ENCODE data around the gene CBLN3. TPM values are rescaled to one million over a fixed set of nuclear protein-coding genes. Genes with fewer than 3 reads are reported as not detected.

CBLN3 gene
- polyA plus RNA-seq, 4 donors: 0.27 to 4.8 (median 1.9) TPM; not detected in 1

DNA sequence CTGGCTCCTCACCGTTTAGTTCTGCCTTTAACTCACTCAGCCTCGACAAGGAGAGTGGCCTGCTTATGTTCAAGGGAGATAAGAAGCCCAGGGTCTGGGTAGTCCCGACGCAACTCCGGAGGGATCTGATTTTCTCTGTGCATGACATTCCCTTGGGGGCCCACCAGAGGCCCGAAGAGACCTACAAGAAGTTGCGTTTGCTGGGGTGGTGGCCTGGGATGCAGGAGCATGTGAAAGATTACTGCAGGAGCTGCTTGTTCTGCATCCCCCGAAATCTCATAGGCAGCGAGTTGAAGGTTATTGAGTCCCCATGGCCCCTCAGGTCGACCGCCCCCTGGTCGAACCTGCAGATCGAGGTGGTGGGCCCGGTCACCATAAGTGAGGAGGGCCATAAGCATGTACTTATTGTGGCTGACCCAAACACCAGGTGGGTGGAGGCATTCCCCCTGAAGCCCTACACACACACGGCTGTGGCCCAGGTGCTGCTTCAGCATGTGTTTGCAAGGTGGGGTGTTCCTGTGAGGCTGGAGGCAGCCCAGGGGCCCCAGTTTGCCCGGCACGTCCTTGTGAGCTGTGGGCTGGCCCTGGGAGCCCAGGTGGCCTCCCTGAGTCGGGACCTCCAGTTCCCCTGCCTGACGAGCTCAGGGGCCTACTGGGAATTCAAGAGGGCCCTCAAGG, 13.1 kb downstream of the CBLN3 start:
- 75 to 78% (median 75%) methylated on average over 19 of the region's 19 CpGs for WGBS, 3 donors
- DNase-seq: no peak
- Histone ChIP-seq H3K4me1 (ENCODE audit: control insufficient read depth in 3 of 3, insufficient read depth in 2 of 3, low read depth in 1 of 3, low read length in 2 of 3) (peaks cover 0 to 4% (median 3%) of the 10 kb centered on the region in 3 donors), H3K27me3 (ENCODE audit: control insufficient read depth in 3 of 3, insufficient read depth in 3 of 3, low read length in 3 of 3) (no peaks in the 10 kb centered on the region), H3K9me3 (ENCODE audit: control insufficient read depth in 2 of 2, insufficient read depth in 1 of 2, low read depth in 1 of 2, low read length in 1 of 2) (no peaks in the 10 kb centered on the region), H3K27ac (ENCODE audit: low read depth in 1 of 3, low read length in 2 of 3) (no peak overlapping the region), H3K4me3 (ENCODE audit: low read depth in 1 of 3, low read length in 3 of 3) (no peak overlapping the region), H3K36me3 (ENCODE audit: control insufficient read depth in 3 of 3, insufficient read depth in 2 of 3, low read depth in 1 of 3, low read length in 3 of 3) (peaks cover 0 to 52% (median 0%) of the 10 kb centered on the region in 3 donors)
- FAIRE-seq: no peak

DNA sequence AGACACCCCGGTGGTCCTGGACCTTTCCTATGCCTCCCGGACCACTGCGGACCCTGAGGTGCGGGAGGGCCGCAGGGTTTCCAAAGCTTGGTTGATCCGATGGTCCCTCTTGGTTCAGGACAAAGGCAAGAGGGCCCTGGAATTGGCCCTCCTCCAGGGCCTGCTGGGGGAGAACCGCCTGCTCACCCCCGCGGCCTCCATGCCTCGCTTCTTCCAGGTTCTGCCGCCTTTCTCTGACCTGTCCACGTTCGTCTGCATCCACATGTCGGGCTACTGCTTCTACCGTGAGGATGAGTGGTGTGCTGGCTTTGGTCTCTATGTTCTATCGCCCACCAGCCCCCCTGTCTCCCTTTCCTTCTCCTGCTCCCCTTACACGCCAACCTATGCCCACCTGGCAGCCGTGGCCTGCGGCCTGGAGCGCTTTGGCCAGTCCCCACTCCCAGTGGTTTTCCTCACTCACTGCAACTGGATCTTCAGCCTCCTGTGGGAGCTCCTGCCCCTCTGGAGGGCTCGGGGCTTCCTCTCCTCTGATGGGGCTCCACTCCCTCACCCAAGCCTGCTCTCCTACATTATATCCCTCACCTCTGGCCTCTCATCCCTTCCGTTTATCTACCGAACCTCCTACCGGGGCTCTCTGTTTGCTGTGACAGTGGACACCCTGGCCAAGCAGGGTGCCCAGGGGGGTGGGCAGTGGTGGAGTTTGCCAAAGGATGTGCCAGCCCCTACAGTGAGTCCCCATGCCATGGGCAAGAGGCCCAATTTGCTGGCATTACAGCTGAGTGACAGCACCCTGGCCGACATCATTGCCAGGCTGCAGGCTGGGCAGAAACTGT, 13.8 kb downstream of the CBLN3 start:
- Histone ChIP-seq H3K9me3 (ENCODE audit: control insufficient read depth in 2 of 2, insufficient read depth in 1 of 2, low read depth in 1 of 2, low read length in 1 of 2) (no peaks in the 10 kb centered on the region), H3K4me3 (ENCODE audit: low read depth in 1 of 3, low read length in 3 of 3) (no peak overlapping the region), H3K27me3 (ENCODE audit: control insufficient read depth in 3 of 3, insufficient read depth in 3 of 3, low read length in 3 of 3) (no peaks in the 10 kb centered on the region), H3K27ac (ENCODE audit: low read depth in 1 of 3, low read length in 2 of 3) (no peak overlapping the region), H3K4me1 (ENCODE audit: control insufficient read depth in 3 of 3, insufficient read depth in 2 of 3, low read depth in 1 of 3, low read length in 2 of 3) (peaks cover 0 to 4% (median 3%) of the 10 kb centered on the region in 3 donors), H3K36me3 (ENCODE audit: control insufficient read depth in 3 of 3, insufficient read depth in 2 of 3, low read depth in 1 of 3, low read length in 3 of 3) (peaks cover 0 to 59% (median 0%) of the 10 kb centered on the region in 3 donors)
- WGBS, 3 donors: 88 to 90% (median 89%) methylated on average over 24 to 25 of the region's 25 CpGs
- FAIRE-seq (no peak), DNase-seq (no peak)

DNA sequence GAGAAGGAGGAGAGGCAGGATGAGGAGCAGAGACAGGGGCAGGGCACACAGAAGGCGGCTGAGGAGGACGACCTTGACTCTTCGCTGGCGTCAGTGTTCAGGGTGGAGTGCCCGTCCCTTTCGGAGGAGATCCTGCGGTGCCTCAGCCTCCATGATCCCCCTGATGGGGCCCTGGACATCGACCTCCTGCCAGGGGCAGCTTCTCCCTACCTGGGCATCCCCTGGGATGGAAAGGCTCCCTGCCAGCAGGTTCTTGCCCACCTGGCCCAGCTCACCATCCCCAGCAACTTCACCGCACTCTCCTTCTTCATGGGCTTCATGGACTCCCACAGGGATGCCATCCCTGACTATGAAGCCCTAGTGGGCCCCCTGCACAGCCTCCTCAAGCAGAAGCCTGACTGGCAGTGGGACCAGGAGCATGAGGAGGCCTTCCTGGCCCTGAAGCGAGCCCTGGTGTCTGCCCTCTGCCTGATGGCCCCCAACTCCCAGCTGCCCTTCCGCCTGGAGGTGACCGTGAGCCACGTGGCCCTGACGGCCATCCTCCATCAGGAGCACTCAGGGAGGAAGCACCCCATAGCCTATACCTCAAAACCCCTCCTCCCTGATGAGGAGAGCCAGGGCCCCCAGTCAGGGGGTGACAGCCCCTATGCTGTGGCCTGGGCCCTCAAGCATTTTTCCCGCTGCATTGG, 14.6 kb downstream of the CBLN3 start:
- DNase-seq (no peak), FAIRE-seq (no peak)
- Histone ChIP-seq H3K9me3 (ENCODE audit: control insufficient read depth in 2 of 2, insufficient read depth in 1 of 2, low read depth in 1 of 2, low read length in 1 of 2) (no peaks in the 10 kb centered on the region), H3K36me3 (ENCODE audit: control insufficient read depth in 3 of 3, insufficient read depth in 2 of 3, low read depth in 1 of 3, low read length in 3 of 3) (peaks cover 0 to 67% (median 0%) of the 10 kb centered on the region in 3 donors), H3K4me1 (ENCODE audit: control insufficient read depth in 3 of 3, insufficient read depth in 2 of 3, low read depth in 1 of 3, low read length in 2 of 3) (peaks cover 0 to 4% (median 3%) of the 10 kb centered on the region in 3 donors), H3K4me3 (ENCODE audit: low read depth in 1 of 3, low read length in 3 of 3) (no peak overlapping the region), H3K27ac (ENCODE audit: low read depth in 1 of 3, low read length in 2 of 3) (no peak overlapping the region), H3K27me3 (ENCODE audit: control insufficient read depth in 3 of 3, insufficient read depth in 3 of 3, low read length in 3 of 3) (no peaks in the 10 kb centered on the region)
- 87 to 91% (median 90%) methylated on average over 11 to 15 of the region's 15 CpGs for WGBS, 3 donors

DNA sequence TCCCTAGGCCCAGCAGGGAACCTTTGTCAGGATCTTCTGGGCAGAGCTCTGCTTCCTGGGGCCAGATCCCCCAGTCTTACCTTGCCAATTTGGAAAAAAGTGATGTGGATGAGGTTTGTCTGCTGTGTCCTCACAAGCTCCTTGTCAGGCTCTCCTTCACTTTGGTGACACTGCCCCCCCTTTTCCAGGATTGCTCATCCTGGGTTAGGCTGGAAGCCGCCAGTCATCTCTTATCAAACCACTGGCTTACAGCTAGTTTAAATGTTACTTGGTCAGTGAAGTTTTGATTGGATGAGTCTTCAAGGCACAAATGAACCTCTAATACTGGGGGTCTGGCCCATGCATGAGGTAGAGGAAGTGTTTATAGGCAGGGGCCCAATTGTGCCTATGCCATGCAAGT, 15.4 kb downstream of the CBLN3 start:
- Histone ChIP-seq H3K4me1 (ENCODE audit: control insufficient read depth in 3 of 3, insufficient read depth in 2 of 3, low read depth in 1 of 3, low read length in 2 of 3) (peaks cover 0 to 3% (median 3%) of the 10 kb centered on the region in 3 donors), H3K9me3 (ENCODE audit: control insufficient read depth in 2 of 2, insufficient read depth in 1 of 2, low read depth in 1 of 2, low read length in 1 of 2) (no peaks in the 10 kb centered on the region), H3K27me3 (ENCODE audit: control insufficient read depth in 3 of 3, insufficient read depth in 3 of 3, low read length in 3 of 3) (no peaks in the 10 kb centered on the region), H3K27ac (ENCODE audit: low read depth in 1 of 3, low read length in 2 of 3) (no peak overlapping the region), H3K36me3 (ENCODE audit: control insufficient read depth in 3 of 3, insufficient read depth in 2 of 3, low read depth in 1 of 3, low read length in 3 of 3) (peaks cover 0 to 75% (median 0%) of the 10 kb centered on the region in 3 donors), H3K4me3 (ENCODE audit: low read depth in 1 of 3, low read length in 3 of 3) (no peak overlapping the region)
- FAIRE-seq: no peak
- DNase-seq: no peak
- 88 to 100% (median 94%) methylated on average over 1 of the region's 1 CpG for WGBS, 3 donors

DNA sequence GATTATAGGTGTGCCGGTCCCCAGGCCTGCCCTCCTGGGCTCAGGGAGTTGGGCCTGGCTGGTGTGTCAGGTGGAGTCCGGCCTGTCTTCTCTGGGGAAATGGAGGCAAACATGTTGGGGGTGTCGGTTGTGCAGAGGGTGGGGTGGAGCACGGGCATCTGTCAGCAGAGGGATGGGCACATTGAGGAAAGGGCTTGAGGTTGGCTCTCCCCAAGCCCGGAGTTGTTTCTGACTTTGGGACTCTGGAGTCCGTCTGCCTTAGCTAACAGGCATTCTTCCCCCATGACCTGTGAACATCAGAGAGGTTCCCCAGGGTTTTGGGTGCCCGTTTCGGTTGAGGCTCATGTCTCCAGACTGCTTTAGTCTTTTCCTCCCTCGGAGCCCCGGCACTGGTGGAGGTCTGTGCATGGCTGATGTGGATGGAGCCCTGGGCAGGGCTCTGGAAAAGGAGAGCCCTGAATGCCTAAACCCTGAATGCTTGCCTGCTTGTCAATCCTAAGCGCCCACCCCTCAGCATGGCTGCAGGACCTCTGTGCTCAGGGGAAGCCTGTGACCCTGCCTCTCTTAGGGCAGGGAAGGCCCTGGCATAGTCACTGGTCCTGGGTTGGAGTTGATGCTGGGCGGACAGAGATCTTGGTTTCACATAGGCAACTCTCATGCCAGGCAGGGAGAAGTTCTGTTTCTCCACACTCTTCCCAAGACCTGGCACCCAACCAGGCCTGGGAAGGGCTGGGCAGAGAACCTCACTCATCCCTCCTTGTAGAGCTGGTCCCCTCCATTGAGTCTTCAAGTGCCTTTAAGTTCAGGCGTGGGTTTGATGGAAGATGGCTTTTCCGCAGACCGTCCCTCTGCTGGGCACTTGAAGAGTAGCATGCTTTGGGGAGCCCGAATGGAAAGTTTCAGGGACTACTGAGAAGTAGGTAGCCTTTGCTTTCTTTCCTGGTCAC, 17.8 kb downstream of the CBLN3 start:
- DNase-seq (peak; percentile 66 to 69), FAIRE-seq (no peak)
- no peaks in the 10 kb centered on the region for H3K4me1 ChIP-seq (ENCODE audit: control insufficient read depth in 3 of 3, insufficient read depth in 2 of 3, low read depth in 1 of 3, low read length in 2 of 3)
- peaks cover 0 to 93% (median 0%) of the 10 kb centered on the region in 3 donors for H3K36me3 ChIP-seq (ENCODE audit: control insufficient read depth in 3 of 3, insufficient read depth in 2 of 3, low read depth in 1 of 3, low read length in 3 of 3)
- H3K27ac ChIP-seq (ENCODE audit: low read depth in 1 of 3, low read length in 2 of 3): no peak overlapping the region
- no peaks in the 10 kb centered on the region for H3K9me3 ChIP-seq (ENCODE audit: control insufficient read depth in 2 of 2, insufficient read depth in 1 of 2, low read depth in 1 of 2, low read length in 1 of 2)
- no peaks in the 10 kb centered on the region for H3K27me3 ChIP-seq (ENCODE audit: control insufficient read depth in 3 of 3, insufficient read depth in 3 of 3, low read length in 3 of 3)
- no peak overlapping the region for H3K4me3 ChIP-seq (ENCODE audit: low read depth in 1 of 3, low read length in 3 of 3)
- WGBS, 3 donors: 68 to 71% (median 70%) methylated on average over 16 of the region's 16 CpGs

DNA sequence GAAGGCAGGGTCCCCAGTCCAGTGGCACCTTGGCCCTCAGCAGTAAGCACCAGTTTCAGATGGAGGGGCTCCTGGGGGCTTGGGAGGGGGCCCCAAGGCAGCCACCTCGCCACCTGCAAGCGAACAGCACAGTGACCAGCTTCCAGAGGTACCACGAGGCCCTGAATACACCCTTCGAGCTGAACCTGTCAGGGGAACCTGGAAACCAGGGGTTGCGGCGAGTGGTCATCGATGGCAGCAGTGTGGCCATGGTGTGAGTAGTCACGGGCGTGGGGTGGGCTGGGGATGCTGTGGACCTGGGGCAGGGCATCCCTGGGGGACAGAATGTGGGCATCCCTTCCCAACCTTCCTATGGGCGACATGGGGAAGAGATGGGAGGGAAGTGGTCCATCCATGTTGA, 19.5 kb downstream of the CBLN3 start:
- WGBS, 3 donors: 82 to 95% (median 91%) methylated on average over 10 of the region's 10 CpGs
- FAIRE-seq: no peak
- no peak overlapping the region for H3K4me3 ChIP-seq (ENCODE audit: low read depth in 1 of 3, low read length in 3 of 3)
- no peaks in the 10 kb centered on the region for H3K9me3 ChIP-seq (ENCODE audit: control insufficient read depth in 2 of 2, insufficient read depth in 1 of 2, low read depth in 1 of 2, low read length in 1 of 2)
- no peaks in the 10 kb centered on the region for H3K4me1 ChIP-seq (ENCODE audit: control insufficient read depth in 3 of 3, insufficient read depth in 2 of 3, low read depth in 1 of 3, low read length in 2 of 3)
- no peak for DNase-seq
- H3K27ac ChIP-seq (ENCODE audit: low read depth in 1 of 3, low read length in 2 of 3): no peak overlapping the region
- peaks cover 0 to 85% (median 0%) of the 10 kb centered on the region in 3 donors for H3K36me3 ChIP-seq (ENCODE audit: control insufficient read depth in 3 of 3, insufficient read depth in 2 of 3, low read depth in 1 of 3, low read length in 3 of 3)
- no peaks in the 10 kb centered on the region for H3K27me3 ChIP-seq (ENCODE audit: control insufficient read depth in 3 of 3, insufficient read depth in 3 of 3, low read length in 3 of 3)

DNA sequence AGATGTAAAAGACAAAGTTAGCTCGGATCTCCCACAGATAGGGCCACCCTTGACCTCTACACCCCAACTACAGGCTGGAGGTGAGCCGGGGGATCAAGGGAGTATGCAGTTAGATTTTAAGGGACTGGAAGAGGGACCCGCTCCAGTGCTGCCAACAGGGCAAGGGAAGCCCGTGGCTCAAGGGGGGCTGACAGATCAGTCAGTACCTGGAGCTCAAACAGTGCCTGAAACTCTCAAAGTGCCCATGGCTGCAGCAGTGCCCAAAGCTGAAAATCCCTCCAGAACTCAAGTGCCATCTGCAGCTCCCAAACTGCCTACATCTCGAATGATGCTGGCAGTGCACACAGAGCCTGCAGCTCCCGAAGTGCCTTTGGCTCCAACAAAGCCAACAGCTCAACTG, 20.3 kb downstream of the CBLN3 start:
- DNase-seq (no peak), FAIRE-seq (no peak)
- no peak overlapping the region for H3K4me3 ChIP-seq (ENCODE audit: low read depth in 1 of 3, low read length in 3 of 3)
- H3K27me3 ChIP-seq (ENCODE audit: control insufficient read depth in 3 of 3, insufficient read depth in 3 of 3, low read length in 3 of 3): no peaks in the 10 kb centered on the region
- H3K27ac ChIP-seq (ENCODE audit: low read depth in 1 of 3, low read length in 2 of 3): no peak overlapping the region
- peaks cover 0 to 3% (median 0%) of the 10 kb centered on the region in 3 donors for H3K4me1 ChIP-seq (ENCODE audit: control insufficient read depth in 3 of 3, insufficient read depth in 2 of 3, low read depth in 1 of 3, low read length in 2 of 3)
- 83 to 89% (median 85%) methylated on average over 6 of the region's 6 CpGs for WGBS, 3 donors
- H3K36me3 ChIP-seq (ENCODE audit: control insufficient read depth in 3 of 3, insufficient read depth in 2 of 3, low read depth in 1 of 3, low read length in 3 of 3): peaks cover 0 to 82% (median 0%) of the 10 kb centered on the region in 3 donors
- H3K9me3 ChIP-seq (ENCODE audit: control insufficient read depth in 2 of 2, insufficient read depth in 1 of 2, low read depth in 1 of 2, low read length in 1 of 2): no peaks in the 10 kb centered on the region
